DMS53 treated with DMSO at 0.1 percent for 48 hours (cell line): ENCODE data around the gene SLCO6A1.
A peak's percentile ranks its signal among the peaks of the same experiment; 100 is the strongest.
"Not testable (repeated sequence)": the region's sequence is repeated elsewhere in the genome, so short reads cannot be mapped to it uniquely, and the experiment has no call there.

Experiments used
- DNase-seq: peaks from one replicate; lab custom pipeline; 2025; ENCODE audit not compliant: unreplicated experiment; lab: John Stamatoyannopoulos, UW

SLCO6A1 gene

GRCh38 chr5:102498271-102499034 lies at the start of gene SLCO6A1:
Gene SLCO6A1 (minus strand): TSS chr5:102499001. CDS start chr5:102498844, 157 bp downstream.
- DNase-seq, result no peak

GRCh38 chr5:102547141-102548035 lies 48.6 kb upstream of the SLCO6A1 start:
- DNase-seq, result no peak

- no peak for DNase-seq
Measured at GRCh38 chr5:102545175-102545574, 46.4 kb upstream of the SLCO6A1 start.

GRCh38 chr5:102542057-102542456 lies 43.3 kb upstream of the SLCO6A1 start:
- DNase-seq, result no peak

GRCh38 chr5:102539996-102540728 lies 41.4 kb upstream of the SLCO6A1 start:
- DNase-seq, result no peak

GRCh38 chr5:102539562-102539961 lies 40.8 kb upstream of the SLCO6A1 start:
- DNase-seq, result no peak

GRCh38 chr5:102537011-102537410 lies 38.2 kb upstream of the SLCO6A1 start:
- DNase-seq, result no peak

GRCh38 chr5:102536323-102536928 lies 37.6 kb upstream of the SLCO6A1 start:
- DNase-seq, result peak; percentile 10

GRCh38 chr5:102532123-102532522 lies 33.3 kb upstream of the SLCO6A1 start:
- DNase-seq, result no peak

- no peak for DNase-seq
Measured at GRCh38 chr5:102531506-102531905, 32.7 kb upstream of the SLCO6A1 start.

GRCh38 chr5:102529447-102529846 lies 30.6 kb upstream of the SLCO6A1 start:
- no peak for DNase-seq

GRCh38 chr5:102529031-102529430 lies 30.2 kb upstream of the SLCO6A1 start:
- DNase-seq, result no peak

- no peak for DNase-seq
Measured at GRCh38 chr5:102528600-102528999, 29.8 kb upstream of the SLCO6A1 start.

- no peak for DNase-seq
Measured at GRCh38 chr5:102527547-102527946, 28.7 kb upstream of the SLCO6A1 start.

GRCh38 chr5:102523541-102524175 lies 24.9 kb upstream of the SLCO6A1 start:
- no peak for DNase-seq

- no peak for DNase-seq
Measured at GRCh38 chr5:102511666-102512065, 12.9 kb upstream of the SLCO6A1 start.

GRCh38 chr5:102491261-102491914 lies 7.4 kb downstream of the SLCO6A1 start:
- DNase-seq, result not testable (repeated sequence)

- DNase-seq, result no peak
Measured at GRCh38 chr5:102483736-102484135, 15.1 kb downstream of the SLCO6A1 start.

GRCh38 chr5:102481054-102481715 lies 17.6 kb downstream of the SLCO6A1 start:
- no peak for DNase-seq
